Testis (tissue), 3 donors: ENCODE measurements around the gene CD58. TPM values are rescaled to one million over a fixed set of nuclear protein-coding genes. Genes with fewer than 3 reads are reported as not detected.
"Not testable (repeated sequence)": the region's sequence is repeated elsewhere in the genome, so short reads cannot be mapped to it uniquely, and the experiment has no call there.

Source experiments
- DNase-seq: peaks from one replicate; pipeline ENCODE4 v3.0.0-alpha.2; 2019
- H3K27ac ChIP-seq, 2 donors: fragments of 200-600 bp; sonication (generic); one replicate each; pipeline ENCODE4 v1.5.1; 2019
- H3K27me3 ChIP-seq: fragments of 200-600 bp; sonication (generic); one replicate; pipeline ENCODE4 v1.5.1; 2019
- H3K36me3 ChIP-seq: fragments of 200-600 bp; sonication (generic); one replicate; pipeline ENCODE4 v1.5.1; 2017; ENCODE audit warnings: low read depth; ENCODE audit errors: missing control alignments
- H3K4me1 ChIP-seq: fragments of 200-600 bp; sonication (generic); one replicate; pipeline ENCODE4 v1.5.1; 2019
- H3K4me3 ChIP-seq, 2 donors: fragments of 200-600 bp; sonication (generic); one replicate each; pipeline ENCODE4 v1.5.1; 2017 to 2019
- H3K9me3 ChIP-seq: fragments of 200-600 bp; sonication (generic); one replicate; pipeline ENCODE4 v1.5.1; 2017
- WGBS, 2 donors: methylation state at CpG; one replicate each; pipeline ENCODE4 v1.1.5; 2018; 5-methylcytosine and 5-hydroxymethylcytosine counted together
- intact Hi-C: fragments of 100-400 bp; cut with DNase I; formaldehyde crosslinking; loops from one replicate; pipeline ENCODE4 v1.15.1; 2023; ENCODE audit warnings: low total_unique reads
- polyA plus RNA-seq: library from polyadenylated mRNA; stranded (reverse); fragments of 350-450 nt; fragmentation: Illumina TruSeq; extraction: RNeasy Lipid Tissue Mini Kit (QIAGEN cat#74804); gene quantifications from one replicate; pipeline ENCODE4 v1.2.3, GENCODE V29; 2014; ENCODE audit warnings: low read depth, low replicate concordance; ENCODE audit not compliant: insufficient read depth
- total RNA-seq, 2 donors: library from RNA; depleted of rRNA; stranded (reverse); fragments of >200 nt; gene quantifications; one replicate each; pipeline ENCODE4 v1.2.3, GENCODE V29; 2016
- TF ChIP-seq, protein P1 (sequence below), 3 experiments: fragments of 450-650 bp in 2 of 3; fragments of 200-600 bp in 1 of 3; sonication (generic) in 1 of 3; IDR thresholded peaks; one replicate each; pipeline ENCODE4 v1.5.1; 2016 to 2019; ENCODE audit warnings: antibody characterized with exemption in 3 of 3, mild to moderate bottlenecking in 2 of 3, moderate library complexity in 1 of 3

The CD58 gene
- total and polyA plus RNA-seq, 3 donors from 2014 or later = 11.4 to 15.0 (median 14.9) TPM

GRCh38 chr1:116595946-116596741, 25.3 kb upstream of the CD58 start:
- H3K4me3 ChIP-seq, H3K9me3 ChIP-seq, intact Hi-C loops, H3K27ac ChIP-seq, H3K36me3 ChIP-seq, H3K4me1 ChIP-seq, H3K27me3 ChIP-seq: not testable (repeated sequence)
- DNase-seq = peak; percentile 72
- TF ChIP-seq, protein P1, sequence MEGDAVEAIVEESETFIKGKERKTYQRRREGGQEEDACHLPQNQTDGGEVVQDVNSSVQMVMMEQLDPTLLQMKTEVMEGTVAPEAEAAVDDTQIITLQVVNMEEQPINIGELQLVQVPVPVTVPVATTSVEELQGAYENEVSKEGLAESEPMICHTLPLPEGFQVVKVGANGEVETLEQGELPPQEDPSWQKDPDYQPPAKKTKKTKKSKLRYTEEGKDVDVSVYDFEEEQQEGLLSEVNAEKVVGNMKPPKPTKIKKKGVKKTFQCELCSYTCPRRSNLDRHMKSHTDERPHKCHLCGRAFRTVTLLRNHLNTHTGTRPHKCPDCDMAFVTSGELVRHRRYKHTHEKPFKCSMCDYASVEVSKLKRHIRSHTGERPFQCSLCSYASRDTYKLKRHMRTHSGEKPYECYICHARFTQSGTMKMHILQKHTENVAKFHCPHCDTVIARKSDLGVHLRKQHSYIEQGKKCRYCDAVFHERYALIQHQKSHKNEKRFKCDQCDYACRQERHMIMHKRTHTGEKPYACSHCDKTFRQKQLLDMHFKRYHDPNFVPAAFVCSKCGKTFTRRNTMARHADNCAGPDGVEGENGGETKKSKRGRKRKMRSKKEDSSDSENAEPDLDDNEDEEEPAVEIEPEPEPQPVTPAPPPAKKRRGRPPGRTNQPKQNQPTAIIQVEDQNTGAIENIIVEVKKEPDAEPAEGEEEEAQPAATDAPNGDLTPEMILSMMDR (IDR thresholded peaks at IDR 0.05) = peak in 1 of 3 experiments; percentile 47
- 47 to 52% methylated on average over 8 of the region's 8 CpGs for WGBS, 2 donors

DNA sequence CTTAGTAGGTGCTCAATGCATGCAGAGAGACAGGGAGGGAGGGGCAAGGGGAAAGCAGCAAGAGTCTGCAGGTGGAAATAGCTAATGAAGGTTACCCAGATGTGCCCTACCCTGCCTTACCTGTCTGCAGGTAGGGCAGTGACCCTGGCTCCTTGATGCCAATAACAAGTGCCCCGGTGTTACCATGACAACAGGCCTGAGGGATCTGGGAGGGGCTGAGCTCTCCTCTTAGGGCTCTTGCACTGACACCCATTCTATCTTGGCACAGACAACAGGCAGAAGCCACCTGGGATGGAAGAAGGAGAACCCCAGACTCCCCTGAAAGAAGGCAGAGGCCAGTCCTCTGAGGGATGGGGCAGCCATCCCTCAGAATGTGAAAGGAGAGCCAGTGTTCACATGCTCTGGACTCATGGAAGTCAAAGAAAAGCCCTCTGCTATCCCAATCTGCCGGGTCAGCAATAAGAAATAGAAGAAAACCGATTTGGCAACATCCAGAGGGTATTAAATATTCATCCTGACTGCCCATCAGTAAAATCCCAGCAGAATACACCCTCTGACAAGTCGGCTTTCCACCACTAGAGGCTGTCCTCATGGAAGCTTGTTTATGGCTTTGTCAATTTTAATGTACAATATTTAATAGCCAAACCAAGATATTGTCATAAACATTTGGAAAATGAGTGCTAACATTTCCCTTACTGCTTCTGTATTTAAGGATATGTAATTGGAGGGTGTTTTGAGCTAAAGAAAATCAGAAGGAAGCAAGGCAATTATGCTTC, 24.4 kb upstream of the CD58 start:
- H3K27me3 ChIP-seq, H3K36me3 ChIP-seq, intact Hi-C loops, DNase-seq, H3K27ac ChIP-seq, H3K4me3 ChIP-seq, H3K4me1 ChIP-seq, H3K9me3 ChIP-seq: not testable (repeated sequence)
- WGBS, 2 donors = 86 to 89% methylated on average over 4 of the region's 4 CpGs
- TF ChIP-seq, protein P1 (IDR thresholded peaks at IDR 0.05) = peak in 1 of 3 experiments; percentile 20

GRCh38 chr1:116593977-116594376, 23.2 kb upstream of the CD58 start:
- H3K27ac ChIP-seq, intact Hi-C loops, H3K36me3 ChIP-seq, H3K4me1 ChIP-seq, H3K4me3 ChIP-seq, DNase-seq, H3K27me3 ChIP-seq, H3K9me3 ChIP-seq: not testable (repeated sequence)
- 88 to 93% methylated on average over 3 of the region's 3 CpGs for WGBS, 2 donors

GRCh38 chr1:116593401-116593800, 22.6 kb upstream of the CD58 start:
- H3K36me3 ChIP-seq, DNase-seq, H3K4me1 ChIP-seq, H3K4me3 ChIP-seq, intact Hi-C loops, H3K9me3 ChIP-seq, H3K27ac ChIP-seq, H3K27me3 ChIP-seq: not testable (repeated sequence)
- WGBS, 2 donors = 93% methylated on average over 3 of the region's 5 CpGs

GRCh38 chr1:116591951-116592605, 21.3 kb upstream of the CD58 start:
- H3K36me3 ChIP-seq, DNase-seq, H3K4me1 ChIP-seq, H3K27ac ChIP-seq, intact Hi-C loops, H3K4me3 ChIP-seq, H3K27me3 ChIP-seq, H3K9me3 ChIP-seq: not testable (repeated sequence)
- 86 to 95% methylated on average over 5 to 7 of the region's 7 CpGs for WGBS, 2 donors

DNA sequence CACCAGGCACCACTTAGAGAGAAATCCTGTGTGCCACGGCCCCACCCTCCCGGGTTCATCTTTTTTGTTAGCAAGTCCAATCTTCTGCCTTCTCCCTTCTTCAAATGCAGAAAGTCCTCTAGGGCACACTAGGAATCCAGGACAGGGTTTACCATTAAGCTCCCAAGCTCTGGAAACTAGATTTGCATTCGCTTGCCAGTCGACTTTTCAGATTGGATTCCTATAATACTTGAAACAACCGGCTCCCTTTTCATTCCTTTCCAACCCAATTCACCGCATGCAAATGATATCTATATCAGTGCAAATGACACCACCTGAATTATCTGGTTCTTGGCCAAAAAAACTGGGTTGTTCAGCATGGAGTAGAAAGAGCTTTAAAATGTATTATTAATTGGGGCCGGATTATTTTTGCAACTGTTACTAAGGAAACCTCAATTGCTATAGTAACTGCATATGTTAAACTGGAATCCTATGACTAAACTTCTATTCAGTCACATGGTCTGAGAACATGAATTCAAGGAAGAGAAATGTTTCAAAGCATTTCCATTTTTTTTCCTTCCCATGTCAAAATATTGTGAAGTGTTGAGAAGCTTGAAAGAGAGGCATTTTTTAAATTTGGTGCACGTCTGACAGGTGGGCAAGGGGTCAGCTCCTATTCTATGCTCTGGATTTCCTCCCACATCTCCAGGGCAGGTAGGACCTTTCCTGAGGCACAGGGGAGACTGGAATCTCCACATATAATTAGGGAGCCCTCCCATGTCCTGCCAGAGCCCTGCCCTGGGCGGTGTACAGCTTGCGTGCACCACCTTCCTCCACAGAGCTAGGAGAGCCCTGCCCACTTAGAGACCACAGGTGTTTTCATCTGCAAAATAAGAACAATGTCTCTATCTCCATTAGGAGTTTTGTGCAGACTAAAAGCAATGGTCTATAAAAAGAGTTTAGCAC, 20.5 kb upstream of the CD58 start:
- H3K36me3 ChIP-seq, DNase-seq, intact Hi-C loops, H3K9me3 ChIP-seq, H3K27me3 ChIP-seq, H3K4me1 ChIP-seq, H3K4me3 ChIP-seq, H3K27ac ChIP-seq: not testable (repeated sequence)
- WGBS, 2 donors = 88 to 97% methylated on average over 2 of the region's 10 CpGs

DNA sequence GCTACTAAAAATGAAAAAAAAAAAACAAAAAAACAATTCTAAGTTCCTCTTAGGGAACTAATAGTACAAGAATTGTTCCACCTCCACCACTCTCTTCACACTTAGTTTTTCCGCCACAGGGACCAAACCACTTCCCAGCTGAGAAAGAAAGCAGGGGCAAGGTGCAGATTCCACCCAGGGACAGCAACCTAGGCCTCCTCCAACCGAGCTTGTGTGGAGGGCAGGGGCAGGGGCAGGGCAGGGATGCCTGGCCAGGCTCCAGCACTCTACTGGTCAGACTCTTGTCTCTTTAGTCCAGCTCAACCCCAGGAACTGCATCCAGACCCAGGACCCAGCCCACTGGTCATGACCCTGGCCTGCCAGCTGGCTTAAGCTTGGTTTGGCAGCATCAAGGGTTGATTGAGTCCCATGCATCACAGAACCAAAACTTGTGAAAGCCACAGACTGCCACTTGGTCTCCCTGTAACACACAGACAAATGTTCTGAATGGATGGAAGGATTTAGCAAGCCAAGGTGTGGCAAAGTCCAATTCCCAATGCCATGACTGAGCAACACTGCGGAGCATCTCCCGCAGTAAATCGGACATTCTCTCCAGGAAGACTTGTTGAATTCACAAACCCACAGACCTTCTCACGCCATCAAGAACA, 19.7 kb upstream of the CD58 start:
- H3K27ac ChIP-seq, H3K9me3 ChIP-seq, H3K4me1 ChIP-seq, H3K4me3 ChIP-seq, H3K27me3 ChIP-seq, intact Hi-C loops, DNase-seq, H3K36me3 ChIP-seq: not testable (repeated sequence)
- 58 to 87% methylated on average over 2 to 6 of the region's 6 CpGs for WGBS, 2 donors

GRCh38 chr1:116589101-116589735, 18.4 kb upstream of the CD58 start:
- H3K27ac ChIP-seq, H3K36me3 ChIP-seq, DNase-seq, H3K4me1 ChIP-seq, H3K27me3 ChIP-seq, H3K4me3 ChIP-seq, H3K9me3 ChIP-seq, intact Hi-C loops: not testable (repeated sequence)
- WGBS, 2 donors = 68 to 69% methylated on average over 7 to 9 of the region's 9 CpGs
